H7 (cell line): ENCODE data around the gene APOA4. TPM values are rescaled to one million over a fixed set of nuclear protein-coding genes. Genes with fewer than 3 reads are reported as not detected.

ENCODE experiments used
- DNase-seq: peaks from one replicate; pipeline ENCODE4 v3.0.0; 2012
- H3K27me3 ChIP-seq: 2 replicates; pipeline ENCODE4 v1.6.0; 2011; ENCODE audit warnings: mild to moderate bottlenecking, low read length; ENCODE audit not compliant: control insufficient read depth, insufficient read depth
- H3K36me3 ChIP-seq: replicated peaks from 2 replicates; pipeline ENCODE4 v1.5.1; 2011; ENCODE audit warnings: low read length; ENCODE audit not compliant: control insufficient read depth, insufficient read depth
- H3K4me3 ChIP-seq: 2 replicates; pipeline ENCODE4 v1.5.1; 2011; ENCODE audit warnings: low read depth, mild to moderate bottlenecking, control low read depth, low read length, moderate library complexity; ENCODE audit not compliant: insufficient read depth
- total RNA-seq: library from RNA; depleted of rRNA; stranded (reverse); fragments of >200 nt; shearing (Covaris generic); gene quantifications from 2 replicates; pipeline ENCODE4 v1.2.3, GENCODE V29; 2014; rRNA removed

APOA4 gene
- total RNA-seq, 1 experiment from 2014 or later = not detected

GRCh38 chr11:116773203-116774097, 49.7 kb downstream of the APOA4 start:
- Histone ChIP-seq H3K27me3 (no peaks in the 10 kb centered on the region), H3K36me3 (peaks cover 6% of the 10 kb centered on the region), H3K4me3 (peak overlapping the region; percentile 83)
- DNase-seq = no peak

GRCh38 chr11:116772443-116773202, 50.5 kb downstream of the APOA4 start, which contains the start of gene BUD13:
BUD13 (minus strand) TSS chr11:116772987; CDS start chr11:116772964, 23 bp downstream.
- Histone ChIP-seq H3K4me3 (peak within 1 kb of the TSS; percentile 83), H3K27me3 (no peaks in the 10 kb centered on the region), H3K36me3 (peaks cover 3% of the 10 kb centered on the region)
- DNase-seq = peak; percentile 96

GRCh38 chr11:116771935-116772334, 51.2 kb downstream of the APOA4 start:
- peaks cover 2% of the 10 kb centered on the region for H3K36me3 ChIP-seq
- H3K27me3 ChIP-seq = no peaks in the 10 kb centered on the region
- DNase-seq = no peak
- H3K4me3 ChIP-seq = peak overlapping the region; percentile 83

Other genes with a start within 250 kb of the APOA4 start
- 31.1 and 33.2 TPM in 2 replicates for gene BUD13, start 50.3 kb downstream of the APOA4 start, total RNA-seq
- gene ZPR1, start 35.3 kb downstream of the APOA4 start, total RNA-seq = 66.3 and 75.0 TPM in 2 replicates
- gene APOA5, start 31.4 kb downstream of the APOA4 start, total RNA-seq = 0.07 and 0.11 TPM in 2 replicates
- gene APOC3, start 6.6 kb upstream of the APOA4 start, total RNA-seq = not detected in 2 replicates
- 2.4 and 12.8 TPM in 2 replicates for gene APOA1, start 14.3 kb upstream of the APOA4 start, total RNA-seq